Measurements from ENCODE around the gene CACNA1B. TPM values are rescaled to one million over a fixed set of nuclear protein-coding genes. Genes with fewer than 3 reads are reported as not detected.

The CACNA1B gene
- total RNA-seq, 2 donors from 2014 or later: 0.19 to 0.42 TPM

GRCh38 chr9:137860361-137860760 lies 17.2 kb upstream of the CACNA1B start:
- Histone ChIP-seq H3K36me3 (no peaks in the 10 kb centered on the region), H3K4me1 (no peaks in the 10 kb centered on the region), H3K27me3 (no peaks in the 10 kb centered on the region), H3K9ac (ENCODE audit: low read depth in 2 of 2, low read length in 2 of 2) (no peak overlapping the region), H3K9me3 (no peaks in the 10 kb centered on the region), H3K27ac (no peak overlapping the region), H3K4me3 (no peak overlapping the region)
- no peak for TF ChIP-seq CTCF (IDR thresholded peaks at IDR 0.05)
- no peak for DNase-seq
- intact Hi-C loops (cut with DNase I): no loop called here

DNA sequence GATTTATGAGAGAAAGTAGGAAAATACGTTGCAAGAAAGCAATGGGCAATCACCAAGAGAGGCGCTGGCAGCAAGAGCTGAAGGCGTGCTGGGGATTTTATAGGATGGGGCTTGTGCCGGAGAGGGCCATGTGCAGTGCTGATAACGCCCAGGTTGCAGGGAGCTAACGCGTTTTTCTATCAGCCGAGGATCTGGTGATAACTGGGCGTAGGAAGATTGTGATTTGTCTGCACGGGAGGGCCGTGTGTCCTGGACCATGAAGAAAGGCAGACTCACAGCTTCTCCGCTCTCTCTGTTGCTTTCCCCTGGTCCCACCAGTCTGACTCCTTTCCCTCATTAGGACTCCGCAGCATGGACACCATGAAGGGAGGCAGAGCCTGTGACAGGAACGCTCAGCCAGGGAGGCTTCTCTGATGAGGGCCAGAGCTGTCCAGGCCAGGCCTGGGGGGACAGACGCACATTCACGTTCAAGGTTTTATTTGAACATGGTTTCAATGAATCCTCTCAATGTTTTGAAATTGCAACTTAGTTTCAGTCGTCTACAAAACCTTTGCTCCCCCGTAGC lies 11.9 kb upstream of the CACNA1B start:
- no peaks in the 10 kb centered on the region for H3K4me1 ChIP-seq
- intact Hi-C loops (cut with DNase I): no loop called here
- DNase-seq: no peak
- H3K27me3 ChIP-seq: no peaks in the 10 kb centered on the region
- TF ChIP-seq CTCF (IDR thresholded peaks at IDR 0.05): no peak
- H3K9me3 ChIP-seq: no peaks in the 10 kb centered on the region
- H3K9ac ChIP-seq (ENCODE audit: low read depth in 2 of 2, low read length in 2 of 2): no peak overlapping the region
- no peak overlapping the region for H3K27ac ChIP-seq
- no peak overlapping the region for H3K4me3 ChIP-seq
- no peaks in the 10 kb centered on the region for H3K36me3 ChIP-seq

DNA sequence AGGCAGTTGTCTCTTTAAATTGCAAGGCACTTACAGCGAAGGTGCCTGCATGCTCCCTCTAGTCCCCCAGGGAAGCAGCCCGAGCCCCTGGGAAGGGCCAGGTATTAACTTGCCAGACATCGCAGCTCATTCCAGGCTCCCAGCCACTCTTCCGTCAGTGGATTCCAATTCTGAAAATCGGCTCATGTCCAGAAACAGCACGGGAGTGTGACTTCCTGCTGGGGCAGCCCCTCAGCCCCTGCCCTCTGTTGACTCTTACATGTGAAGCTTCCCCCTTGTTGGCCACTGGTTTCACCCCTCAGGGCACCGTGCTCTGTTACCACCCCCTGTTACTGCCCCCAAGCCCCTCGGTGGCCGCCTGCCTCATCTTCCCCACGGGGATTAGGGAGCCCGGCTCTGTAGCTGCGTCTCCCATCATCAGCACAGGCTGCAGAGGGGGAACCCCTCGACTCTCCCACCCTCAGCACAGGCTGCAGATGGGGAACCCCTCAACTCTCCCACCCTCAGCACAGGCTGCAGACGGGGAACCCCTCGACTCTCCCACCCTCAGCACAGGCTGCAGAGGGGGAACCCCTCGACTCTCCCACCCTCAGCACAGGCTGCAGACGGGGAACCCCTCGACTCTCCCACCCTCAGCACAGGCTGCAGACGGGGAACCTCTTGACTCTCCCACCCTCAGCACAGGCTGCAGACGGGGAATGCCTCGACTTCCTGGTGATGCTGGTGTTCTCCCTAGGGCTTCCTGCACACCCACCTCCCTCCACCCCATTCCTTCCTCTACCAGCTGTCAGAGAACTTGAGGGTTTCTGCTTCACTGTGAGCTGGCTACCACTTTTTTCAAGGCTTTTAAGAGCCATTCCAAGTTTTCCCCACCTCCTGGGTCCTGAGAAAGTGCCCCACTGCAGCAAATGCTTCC lies 11.1 kb upstream of the CACNA1B start:
- H3K4me1 ChIP-seq: no peaks in the 10 kb centered on the region
- no peak for TF ChIP-seq CTCF (IDR thresholded peaks at IDR 0.05)
- intact Hi-C loops (cut with DNase I): no loop called here
- H3K27me3 ChIP-seq: no peaks in the 10 kb centered on the region
- no peak overlapping the region for H3K4me3 ChIP-seq
- no peak overlapping the region for H3K27ac ChIP-seq
- DNase-seq: no peak
- no peaks in the 10 kb centered on the region for H3K36me3 ChIP-seq
- no peaks in the 10 kb centered on the region for H3K9me3 ChIP-seq
- H3K9ac ChIP-seq (ENCODE audit: low read depth in 2 of 2, low read length in 2 of 2): no peak overlapping the region

- no peak overlapping the region for H3K4me3 ChIP-seq
- no peak for DNase-seq
- intact Hi-C loops (cut with DNase I): no loop called here
These were observed 7.2 kb upstream of the CACNA1B start for GRCh38 chr9:137870432-137870831.

GRCh38 chr9:137872296-137872695 lies 5.3 kb upstream of the CACNA1B start:
- peaks cover 7% of the 10 kb centered on the region for H3K27me3 ChIP-seq
- H3K27ac ChIP-seq: no peak overlapping the region
- intact Hi-C loops (cut with DNase I): no loop called here
- TF ChIP-seq CTCF (IDR thresholded peaks at IDR 0.05): no peak
- DNase-seq: no peak
- no peak overlapping the region for H3K9ac ChIP-seq (ENCODE audit: low read depth in 2 of 2, low read length in 2 of 2)
- no peaks in the 10 kb centered on the region for H3K36me3 ChIP-seq
- no peak overlapping the region for H3K4me3 ChIP-seq
- no peaks in the 10 kb centered on the region for H3K9me3 ChIP-seq
- no peaks in the 10 kb centered on the region for H3K4me1 ChIP-seq

More at GRCh38 chr9:137870432-137870831, 7.2 kb upstream of the CACNA1B start:
- H3K9me3 ChIP-seq: no peaks in the 10 kb centered on the region
- no peaks in the 10 kb centered on the region for H3K27me3 ChIP-seq
- H3K36me3 ChIP-seq: no peaks in the 10 kb centered on the region
- no peak overlapping the region for H3K9ac ChIP-seq (ENCODE audit: low read depth in 2 of 2, low read length in 2 of 2)
- no peak for TF ChIP-seq CTCF (IDR thresholded peaks at IDR 0.05)
- H3K27ac ChIP-seq: no peak overlapping the region
- H3K4me1 ChIP-seq: no peaks in the 10 kb centered on the region

Measured in colonic mucosa (tissue), 4 donors.